NB4 (cell line): ENCODE measurements around the gene THPO.

Source experiments
- DNase-seq: peaks from one replicate; pipeline ENCODE4 v3.0.0; 2010; ENCODE audit warnings: low read depth
- H3K4me3 ChIP-seq: one replicate; pipeline ENCODE4 v1.5.1; 2011; ENCODE audit warnings: mild to moderate bottlenecking, low read depth, low read length, moderate library complexity
- MYC ChIP-seq: IDR thresholded peaks from 2 replicates; pipeline ENCODE4 v1.6.1; 2011; ENCODE audit warnings: low read depth, low read length
- POLR2A ChIP-seq: IDR thresholded peaks from 2 replicates; pipeline ENCODE4 v1.6.1; 2011; ENCODE audit warnings: mild to moderate bottlenecking; ENCODE audit not compliant: insufficient read length; ENCODE audit errors: extremely low read depth
- TF ChIP-seq, protein P1 (sequence below): IDR thresholded peaks from one replicate; pipeline ENCODE4 v1.5.1; 2012; ENCODE audit warnings: low read depth, low read length
- TF ChIP-seq, protein P2 (sequence below): IDR thresholded peaks from 2 replicates; pipeline ENCODE4 v1.6.1; 2011; ENCODE audit warnings: low read depth, low read length

The THPO gene

DNA sequence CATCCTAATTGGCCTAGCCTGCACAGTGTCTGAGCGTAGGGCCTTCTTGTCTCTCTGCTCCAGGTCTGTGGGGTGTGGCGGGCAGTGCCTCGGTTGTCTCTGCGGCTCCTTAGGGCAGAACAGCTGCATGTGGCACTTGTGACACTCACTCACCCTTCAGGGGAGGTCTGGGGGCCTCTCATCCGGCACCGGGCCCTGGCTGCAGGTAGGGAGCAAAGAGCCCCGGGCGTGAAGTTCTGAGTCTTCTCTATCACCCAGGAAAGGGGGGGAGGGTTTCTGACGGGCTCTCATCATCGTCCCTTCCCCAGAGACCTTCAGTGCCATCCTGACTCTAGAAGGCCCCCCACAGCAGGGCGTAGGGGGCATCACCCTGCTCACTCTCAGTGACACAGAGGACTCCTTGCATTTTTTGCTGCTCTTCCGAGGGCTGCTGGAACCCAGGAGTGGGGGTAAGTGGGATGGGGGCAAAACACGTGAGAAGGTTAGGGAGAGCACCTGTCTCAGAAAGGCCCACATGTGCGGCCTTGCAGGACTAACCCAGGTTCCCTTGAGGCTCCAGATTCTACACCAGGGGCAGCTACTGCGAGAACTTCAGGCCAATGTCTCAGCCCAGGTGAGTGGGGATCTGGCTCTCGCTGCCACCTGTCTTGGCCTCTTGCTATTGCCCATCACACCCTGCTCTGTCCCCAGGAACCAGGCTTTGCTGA lies 4.5 kb upstream of the THPO start:
- DNase-seq: no peak
- TF ChIP-seq, protein P1, sequence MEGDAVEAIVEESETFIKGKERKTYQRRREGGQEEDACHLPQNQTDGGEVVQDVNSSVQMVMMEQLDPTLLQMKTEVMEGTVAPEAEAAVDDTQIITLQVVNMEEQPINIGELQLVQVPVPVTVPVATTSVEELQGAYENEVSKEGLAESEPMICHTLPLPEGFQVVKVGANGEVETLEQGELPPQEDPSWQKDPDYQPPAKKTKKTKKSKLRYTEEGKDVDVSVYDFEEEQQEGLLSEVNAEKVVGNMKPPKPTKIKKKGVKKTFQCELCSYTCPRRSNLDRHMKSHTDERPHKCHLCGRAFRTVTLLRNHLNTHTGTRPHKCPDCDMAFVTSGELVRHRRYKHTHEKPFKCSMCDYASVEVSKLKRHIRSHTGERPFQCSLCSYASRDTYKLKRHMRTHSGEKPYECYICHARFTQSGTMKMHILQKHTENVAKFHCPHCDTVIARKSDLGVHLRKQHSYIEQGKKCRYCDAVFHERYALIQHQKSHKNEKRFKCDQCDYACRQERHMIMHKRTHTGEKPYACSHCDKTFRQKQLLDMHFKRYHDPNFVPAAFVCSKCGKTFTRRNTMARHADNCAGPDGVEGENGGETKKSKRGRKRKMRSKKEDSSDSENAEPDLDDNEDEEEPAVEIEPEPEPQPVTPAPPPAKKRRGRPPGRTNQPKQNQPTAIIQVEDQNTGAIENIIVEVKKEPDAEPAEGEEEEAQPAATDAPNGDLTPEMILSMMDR: no peak
- TF ChIP-seq, protein P2, sequence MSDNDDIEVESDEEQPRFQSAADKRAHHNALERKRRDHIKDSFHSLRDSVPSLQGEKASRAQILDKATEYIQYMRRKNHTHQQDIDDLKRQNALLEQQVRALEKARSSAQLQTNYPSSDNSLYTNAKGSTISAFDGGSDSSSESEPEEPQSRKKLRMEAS: no peak
- no peak for TF ChIP-seq POLR2A
- TF ChIP-seq MYC: no peak
- H3K4me3 ChIP-seq: no peak overlapping the region

DNA sequence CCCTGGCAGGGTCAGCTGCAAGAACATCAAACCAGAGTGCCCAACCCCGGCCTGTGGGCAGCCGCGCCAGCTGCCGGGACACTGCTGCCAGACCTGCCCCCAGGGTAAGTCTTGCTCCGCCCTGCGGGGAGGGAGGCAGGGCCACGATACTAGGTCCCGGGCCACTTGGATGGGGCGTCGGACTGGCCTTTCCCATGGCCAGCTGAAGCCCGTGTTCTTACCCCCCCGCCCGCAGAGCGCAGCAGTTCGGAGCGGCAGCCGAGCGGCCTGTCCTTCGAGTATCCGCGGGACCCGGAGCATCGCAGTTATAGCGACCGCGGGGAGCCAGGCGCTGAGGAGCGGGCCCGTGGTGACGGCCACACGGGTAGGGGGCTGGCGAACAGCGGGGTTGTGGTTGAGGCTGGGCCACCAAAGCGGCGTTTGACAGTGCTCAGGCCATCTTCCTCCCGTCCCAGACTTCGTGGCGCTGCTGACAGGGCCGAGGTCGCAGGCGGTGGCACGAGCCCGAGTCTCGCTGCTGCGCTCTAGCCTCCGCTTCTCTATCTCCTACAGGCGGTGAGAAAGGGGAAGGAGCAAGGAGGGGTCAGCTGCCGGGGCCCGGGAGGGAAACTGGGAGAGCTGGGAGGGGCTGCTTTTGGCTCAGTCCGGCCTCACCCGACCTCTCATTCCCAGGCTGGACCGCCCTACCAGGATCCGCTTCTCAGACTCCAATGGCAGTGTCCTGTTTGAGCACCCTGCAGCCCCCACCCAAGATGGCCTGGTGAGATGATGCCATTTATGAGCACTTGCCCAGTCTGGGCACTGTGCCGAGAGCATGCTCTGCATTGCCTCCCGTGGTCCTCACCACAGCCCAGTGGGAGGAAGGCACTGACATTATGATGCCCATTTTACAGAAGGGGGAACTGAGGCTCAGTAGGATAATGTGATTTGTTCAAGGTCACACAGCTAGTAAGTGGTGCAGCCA lies 3.5 kb upstream of the THPO start:
- DNase-seq: peak; percentile 45
- TF ChIP-seq, protein P2: no peak
- TF ChIP-seq POLR2A: no peak
- no peak overlapping the region for H3K4me3 ChIP-seq

DNA sequence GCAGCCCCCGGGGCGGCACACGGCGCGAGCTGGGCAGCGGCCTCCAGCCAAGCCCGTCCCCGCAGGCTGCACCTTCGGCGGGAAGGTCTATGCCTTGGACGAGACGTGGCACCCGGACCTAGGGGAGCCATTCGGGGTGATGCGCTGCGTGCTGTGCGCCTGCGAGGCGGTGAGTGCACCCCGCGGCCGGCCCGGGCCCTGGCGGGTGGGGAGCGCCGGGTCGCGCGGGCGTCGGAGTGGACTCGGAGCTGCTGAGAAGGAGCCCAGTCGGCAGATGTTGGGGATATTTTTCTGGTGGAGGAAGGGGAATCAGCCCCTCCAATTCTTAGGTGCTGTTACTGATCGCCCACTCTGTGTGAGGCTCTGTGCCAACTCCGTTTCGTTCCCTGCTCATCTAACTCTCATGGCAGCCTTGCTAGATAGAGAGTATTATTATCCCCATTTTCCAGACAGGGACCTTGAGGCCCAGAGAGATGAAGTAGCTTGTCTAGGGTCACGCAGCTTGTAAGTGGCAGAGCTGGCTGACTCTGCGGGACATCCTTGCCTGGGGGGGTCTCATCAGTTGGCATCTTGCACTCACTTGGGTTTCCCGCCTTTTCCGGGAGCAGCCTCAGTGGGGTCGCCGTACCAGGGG lies 2.7 kb upstream of the THPO start:
- no peak overlapping the region for H3K4me3 ChIP-seq
- DNase-seq: no peak
- TF ChIP-seq POLR2A: no peak
- TF ChIP-seq, protein P1: no peak
- TF ChIP-seq MYC: no peak
- TF ChIP-seq, protein P2: no peak

DNA sequence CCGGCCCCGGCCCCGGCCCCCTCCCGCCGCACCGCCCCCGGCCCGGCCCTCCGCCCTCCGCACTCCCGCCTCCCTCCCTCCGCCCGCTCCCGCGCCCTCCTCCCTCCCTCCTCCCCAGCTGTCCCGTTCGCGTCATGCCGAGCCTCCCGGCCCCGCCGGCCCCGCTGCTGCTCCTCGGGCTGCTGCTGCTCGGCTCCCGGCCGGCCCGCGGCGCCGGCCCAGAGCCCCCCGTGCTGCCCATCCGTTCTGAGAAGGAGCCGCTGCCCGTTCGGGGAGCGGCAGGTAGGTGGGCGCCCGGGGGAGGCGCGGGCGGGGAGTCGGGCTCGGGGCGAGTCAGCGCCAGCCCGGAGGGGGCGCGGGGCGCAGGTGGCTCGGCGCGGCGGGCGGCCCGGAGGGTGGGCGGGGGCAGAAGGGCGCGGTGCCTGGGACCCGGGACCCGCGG lies 2.2 kb upstream of the THPO start:
- H3K4me3 ChIP-seq: no peak overlapping the region
- DNase-seq: no peak
- TF ChIP-seq, protein P2: no peak
- TF ChIP-seq, protein P1: no peak
- no peak for TF ChIP-seq MYC
- TF ChIP-seq POLR2A: no peak

DNA sequence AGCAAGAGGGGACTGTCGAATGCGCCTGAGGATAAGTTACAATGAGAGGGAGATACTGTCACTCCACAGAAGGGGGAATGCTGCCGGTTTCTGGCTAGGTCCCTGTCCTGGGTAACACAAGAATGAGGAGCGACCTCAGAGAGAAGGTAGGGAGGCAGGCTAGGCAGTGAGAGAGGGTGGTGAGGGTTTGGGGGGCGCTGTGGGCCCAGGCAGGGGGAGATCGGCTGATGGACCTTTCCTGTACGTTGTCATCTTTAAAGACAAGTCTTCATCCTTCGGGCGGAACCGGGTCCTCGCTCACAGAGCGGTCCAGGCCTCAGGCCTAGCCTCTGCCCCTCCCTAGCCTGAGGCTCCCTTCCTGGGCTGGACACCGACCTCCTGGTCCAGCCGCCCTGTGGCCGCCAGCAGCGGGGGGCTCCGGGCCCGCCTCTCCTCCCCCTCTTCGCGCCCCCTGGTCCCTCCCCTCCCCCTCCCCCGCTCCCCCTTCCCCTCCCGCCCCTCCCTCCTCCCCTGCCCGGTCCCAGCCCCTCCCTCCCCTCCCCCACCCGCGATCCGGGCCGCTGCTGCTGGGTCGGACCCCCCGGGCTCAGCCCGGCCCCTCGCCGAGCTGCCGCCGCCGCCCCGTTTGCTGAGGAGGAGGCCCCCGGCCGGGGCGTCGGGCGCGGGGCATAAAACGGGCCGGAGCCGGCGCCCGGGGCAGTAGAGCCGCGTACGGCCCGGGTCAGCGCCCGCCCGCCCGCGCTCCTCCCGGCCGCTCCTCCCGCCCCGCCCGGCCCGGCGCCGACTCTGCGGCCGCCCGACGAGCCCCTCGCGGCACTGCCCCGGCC lies 1.6 kb upstream of the THPO start, which contains the start of gene CHRD:
TSS of gene CHRD (plus strand) at position 697 of the 827 bp plus-strand sequence. CDS start 265 bp downstream, outside the sequence.
- DNase-seq: no peak
- H3K4me3 ChIP-seq: no peak within 1 kb of the TSS
- TF ChIP-seq, protein P2: no peak
- TF ChIP-seq, protein P1: no peak
- TF ChIP-seq POLR2A (no peak), MYC (no peak)
